ENCODE results near the gene HOXB13.
"Not testable (repeated sequence)": the region's sequence is repeated elsewhere in the genome, so short reads cannot be mapped to it uniquely, and the experiment has no call there.

The HOXB13 gene

GRCh38 chr17:48725288-48726064 is 3.1 kb downstream of the HOXB13 start:
- no peak for DNase-seq

- DNase-seq = no peak
These were observed 3.6 kb downstream of the HOXB13 start for GRCh38 chr17:48725004-48725287.

GRCh38 chr17:48724251-48725003 is 4.1 kb downstream of the HOXB13 start:
- peak; percentile 78 for DNase-seq

GRCh38 chr17:48723423-48724250 is 4.9 kb downstream of the HOXB13 start:
- DNase-seq = no peak

GRCh38 chr17:48722915-48723422 is 5.6 kb downstream of the HOXB13 start, which contains the start of gene PRAC2:
PRAC2 (plus strand) TSS chr17:48723185; CDS start chr17:48724411, 1,226 bp downstream.
- DNase-seq = no peak

- no peak for DNase-seq
These were observed 6.2 kb downstream of the HOXB13 start, which contains the start of gene PRAC1 for GRCh38 chr17:48722201-48722907. PRAC1 (minus strand) TSS chr17:48722518; CDS start chr17:48722392, 126 bp downstream.

GRCh38 chr17:48721009-48721402 is 7.5 kb downstream of the HOXB13 start:
- DNase-seq = no peak

GRCh38 chr17:48720266-48721008 is 8.1 kb downstream of the HOXB13 start:
- no peak for DNase-seq

GRCh38 chr17:48719642-48720265 is 8.8 kb downstream of the HOXB13 start:
- no peak for DNase-seq

- DNase-seq = no peak
These were observed 9.5 kb downstream of the HOXB13 start for GRCh38 chr17:48718761-48719641.

GRCh38 chr17:48718227-48718760 is 10.3 kb downstream of the HOXB13 start:
- no peak for DNase-seq

- no peak for DNase-seq
These were observed 11.0 kb downstream of the HOXB13 start for GRCh38 chr17:48717367-48718226.

GRCh38 chr17:48716549-48716948 is 12.0 kb downstream of the HOXB13 start:
- not testable (repeated sequence) for DNase-seq

- DNase-seq = no peak
These were observed 12.8 kb downstream of the HOXB13 start for GRCh38 chr17:48715496-48716399.

GRCh38 chr17:48711128-48711527 is 17.4 kb downstream of the HOXB13 start:
- no peak for DNase-seq

- no peak for DNase-seq
These were observed 23.9 kb downstream of the HOXB13 start for GRCh38 chr17:48704361-48705248.
